Measurements from ENCODE around the gene LPIN3. TPM values are rescaled to one million over a fixed set of nuclear protein-coding genes. Genes with fewer than 3 reads are reported as not detected.

LPIN3 gene
- total and polyA plus RNA-seq, 2 of the 8 experiments (the other 6 are each of a cell fraction or from before 2014, with no cell fraction given): 3.7 to 3.9 TPM

- H4K20me1 ChIP-seq (replicated peaks in 1 of 2; ENCODE audit: control insufficient read depth in 1 of 2, insufficient read depth in 2 of 2, low read length in 2 of 2): no peaks in the 10 kb centered on the region
- H3K14ac ChIP-seq (ENCODE audit: insufficient read length): no peak overlapping the region
- no peak overlapping the region for H4K5ac ChIP-seq (ENCODE audit: insufficient read length, low read depth, low read length)
- no peak overlapping the region for H2BK120ac ChIP-seq (replicated peaks; ENCODE audit: low read depth, low read length)
- H3K9ac ChIP-seq (replicated peaks in 1 of 4; ENCODE audit: extremely low read depth in 1 of 4, low read depth in 3 of 4, low read length in 3 of 4): no peak overlapping the region
- no peaks in the 10 kb centered on the region for H3K9me3 ChIP-seq (ENCODE audit: insufficient read depth in 2 of 2, low read depth in 1 of 2, low read length in 1 of 2)
- FAIRE-seq: no peak
- H2AK5ac ChIP-seq (ENCODE audit: low read depth, low read length): no peak overlapping the region
- no peaks in the 10 kb centered on the region for H3K23me2 ChIP-seq (ENCODE audit: low read depth, low read length)
- H3K27ac ChIP-seq (ENCODE audit: low read depth, low read length): no peak overlapping the region
- no peak overlapping the region for H2AFZ ChIP-seq (ENCODE audit: low read length)
- no peak overlapping the region for H3K23ac ChIP-seq (ENCODE audit: insufficient read length)
- no peak overlapping the region for H2BK20ac ChIP-seq (ENCODE audit: low read length)
- H3K79me2 ChIP-seq (ENCODE audit: control insufficient read depth in 1 of 2, insufficient read depth in 2 of 2, low read length in 2 of 2): no peaks in the 10 kb centered on the region
- no peak overlapping the region for H4K8ac ChIP-seq (ENCODE audit: extremely low read depth, insufficient read depth, low read length)
- CTCF ChIA-PET (ENCODE audit: partially characterized antibody): interaction anchor here (1.1 to 2.2 kb wide), 2 partner anchors 84 to 148 kb away, joined by 3 to 8 read pairs; no protein-coding TSS in a partner anchor
- DNase-seq (ENCODE audit: low read depth in 1 of 2, low spot score in 2 of 2): no peak
- no peaks in the 10 kb centered on the region for H3K79me1 ChIP-seq (ENCODE audit: low read depth, low read length)
- POLR2A ChIA-PET (ENCODE audit: partially characterized antibody): no interaction called here
- H3K27me3 ChIP-seq (replicated peaks in 1 of 4; ENCODE audit: control insufficient read depth in 3 of 4, extremely low read depth in 1 of 4, insufficient read depth in 3 of 4, low read length in 3 of 4): 0 out of 7 replicates have a peak, but pooled peaks cover 0 to 2% (median 0%) of the 10 kb centered on the region in 4 experiments
- H3K4me3 ChIP-seq (ENCODE audit: extremely low read depth in 1 of 4, insufficient read depth in 2 of 4, low read depth in 3 of 4, low read length in 4 of 4): no peak overlapping the region
- no peak overlapping the region for H3K56ac ChIP-seq (replicated peaks; ENCODE audit: insufficient read length, low read depth, low read length)
- no peak overlapping the region for H2BK15ac ChIP-seq (ENCODE audit: low read length)
- H3K4ac ChIP-seq (replicated peaks; ENCODE audit: insufficient read length, low read depth, low read length): no peak overlapping the region
- H3K4me2 ChIP-seq (ENCODE audit: insufficient read depth in 1 of 2, low read depth in 2 of 2, low read length in 2 of 2): no peak overlapping the region
- H3K4me1 ChIP-seq (replicated peaks in 1 of 4; ENCODE audit: control insufficient read depth in 3 of 4, insufficient read depth in 4 of 4, low read length in 3 of 4): no peaks in the 10 kb centered on the region
- no peak overlapping the region for H4K91ac ChIP-seq (replicated peaks; ENCODE audit: insufficient read length, low read length)
- no peak overlapping the region for H2BK5ac ChIP-seq (ENCODE audit: low read depth, low read length)
- no peak overlapping the region for H3K18ac ChIP-seq (ENCODE audit: extremely low read depth, low read length)
- no peak overlapping the region for H2BK12ac ChIP-seq (ENCODE audit: low read depth, low read length)
- WGBS, 2 experiments (ENCODE audit: extremely low coverage in 1 of 2, insufficient coverage in 1 of 2, insufficient read length in 1 of 2, insufficient replicate concordance in 2 of 2, low coverage in 1 of 2, low lambda C conversion rate in 2 of 2, missing lambda C conversion rate in 1 of 2): 75% methylated on average over 2 of the region's 2 CpGs; no CpG with 5 or more reads in 1 of the 2 experiments
- no peaks in the 10 kb centered on the region for H3K36me3 ChIP-seq (ENCODE audit: control insufficient read depth in 2 of 4, insufficient read depth in 4 of 4, low read length in 3 of 4)
- TF ChIP-seq KDM4A (IDR thresholded peaks at IDR 0.05; ENCODE audit: low read depth, low read length, severe bottlenecking) (no peak), JUND (IDR thresholded peaks at IDR 0.05; ENCODE audit: low read length) (no peak), JUN (IDR thresholded peaks at IDR 0.05; ENCODE audit: low read depth, low read length) (no peak), CREB1 (IDR thresholded peaks at IDR 0.05) (no peak), EP300 (IDR thresholded peaks at IDR 0.05; ENCODE audit: borderline replicate concordance in 1 of 2, low read depth in 2 of 2, low read length in 2 of 2) (no peak), GABPA (IDR thresholded peaks at IDR 0.05; ENCODE audit: borderline replicate concordance, insufficient read depth, low read length) (no peak), HDAC6 (IDR thresholded peaks at IDR 0.05; ENCODE audit: low read depth, low read length) (no peak), ASH2L (IDR thresholded peaks at IDR 0.05; ENCODE audit: low read length) (no peak), TAF7 (optimal IDR thresholded peaks at IDR 0.05; ENCODE audit: borderline replicate concordance, low read depth, low read length) (no peak), ZNF274 (IDR thresholded peaks at IDR 0.05; ENCODE audit: borderline replicate concordance, extremely low read depth, low read length) (no peak), RXRA (IDR thresholded peaks at IDR 0.05; ENCODE audit: insufficient read depth, low read depth, low read length) (no peak), USF2 (IDR thresholded peaks at IDR 0.05; ENCODE audit: low read length) (no peak), TAF1 (IDR thresholded peaks at IDR 0.05; ENCODE audit: low read depth, low read length) (no peak)
Measured at GRCh38 chr20:41334036-41334435, 6.6 kb upstream of the LPIN3 start.

All from H1 (cell line).